ENCODE results near the gene PRM2.

Gene PRM2

GRCh38 chr16:11234884-11235702 is 41.2 kb downstream of the PRM2 start:
- Histone ChIP-seq H3K4me3 (ENCODE audit: insufficient read depth, low read depth, low read length, poor library complexity, severe bottlenecking) (no peak overlapping the region), H3K4me1 (ENCODE audit: control insufficient read depth, insufficient read depth, low read length, poor library complexity, severe bottlenecking) (peaks cover 31% of the 10 kb centered on the region), H3K27ac (ENCODE audit: insufficient read depth, low read length, poor library complexity, severe bottlenecking) (no peak overlapping the region), H3K36me3 (ENCODE audit: control insufficient read depth, insufficient read depth, low read length) (no peaks in the 10 kb centered on the region), H3K27me3 (replicated peaks; ENCODE audit: control insufficient read depth, insufficient read depth, low read length, poor library complexity, severe bottlenecking) (no peaks in the 10 kb centered on the region), H3K9me3 (ENCODE audit: control insufficient read depth, low read length) (no peaks in the 10 kb centered on the region)
- DNase-seq, result no peak

GRCh38 chr16:11233727-11234376 is 42.4 kb downstream of the PRM2 start:
- H3K4me3 ChIP-seq (ENCODE audit: insufficient read depth, low read depth, low read length, poor library complexity, severe bottlenecking), result no peak overlapping the region
- no peaks in the 10 kb centered on the region for H3K9me3 ChIP-seq (ENCODE audit: control insufficient read depth, low read length)
- H3K27me3 ChIP-seq (replicated peaks; ENCODE audit: control insufficient read depth, insufficient read depth, low read length, poor library complexity, severe bottlenecking), result no peaks in the 10 kb centered on the region
- H3K36me3 ChIP-seq (ENCODE audit: control insufficient read depth, insufficient read depth, low read length), result no peaks in the 10 kb centered on the region
- H3K4me1 ChIP-seq (ENCODE audit: control insufficient read depth, insufficient read depth, low read length, poor library complexity, severe bottlenecking), result peaks cover 29% of the 10 kb centered on the region
- DNase-seq, result peak in 2 of 3 donors; percentile 25 to 42
- H3K27ac ChIP-seq (ENCODE audit: insufficient read depth, low read length, poor library complexity, severe bottlenecking), result peak overlapping the region; percentile 88

- DNase-seq, result peak; percentile 72 to 78 (median 73)
- peak overlapping the region; percentile 88 for H3K27ac ChIP-seq (ENCODE audit: insufficient read depth, low read length, poor library complexity, severe bottlenecking)
- H3K27me3 ChIP-seq (replicated peaks; ENCODE audit: control insufficient read depth, insufficient read depth, low read length, poor library complexity, severe bottlenecking), result no peaks in the 10 kb centered on the region
- H3K4me1 ChIP-seq (ENCODE audit: control insufficient read depth, insufficient read depth, low read length, poor library complexity, severe bottlenecking), result peaks cover 29% of the 10 kb centered on the region
- no peaks in the 10 kb centered on the region for H3K9me3 ChIP-seq (ENCODE audit: control insufficient read depth, low read length)
- no peaks in the 10 kb centered on the region for H3K36me3 ChIP-seq (ENCODE audit: control insufficient read depth, insufficient read depth, low read length)
- no peak overlapping the region for H3K4me3 ChIP-seq (ENCODE audit: insufficient read depth, low read depth, low read length, poor library complexity, severe bottlenecking)
These were observed 43.2 kb downstream of the PRM2 start for GRCh38 chr16:11232852-11233726.

GRCh38 chr16:11232302-11232851 is 43.9 kb downstream of the PRM2 start:
- Histone ChIP-seq H3K9me3 (ENCODE audit: control insufficient read depth, low read length) (no peaks in the 10 kb centered on the region), H3K27ac (ENCODE audit: insufficient read depth, low read length, poor library complexity, severe bottlenecking) (peak overlapping the region; percentile 88), H3K27me3 (replicated peaks; ENCODE audit: control insufficient read depth, insufficient read depth, low read length, poor library complexity, severe bottlenecking) (no peaks in the 10 kb centered on the region), H3K36me3 (ENCODE audit: control insufficient read depth, insufficient read depth, low read length) (no peaks in the 10 kb centered on the region), H3K4me1 (ENCODE audit: control insufficient read depth, insufficient read depth, low read length, poor library complexity, severe bottlenecking) (peaks cover 29% of the 10 kb centered on the region), H3K4me3 (ENCODE audit: insufficient read depth, low read depth, low read length, poor library complexity, severe bottlenecking) (no peak overlapping the region)
- DNase-seq, result no peak

GRCh38 chr16:11231367-11231970 is 44.8 kb downstream of the PRM2 start:
- no peak overlapping the region for H3K4me3 ChIP-seq (ENCODE audit: insufficient read depth, low read depth, low read length, poor library complexity, severe bottlenecking)
- H3K4me1 ChIP-seq (ENCODE audit: control insufficient read depth, insufficient read depth, low read length, poor library complexity, severe bottlenecking), result peaks cover 29% of the 10 kb centered on the region
- no peak overlapping the region for H3K27ac ChIP-seq (ENCODE audit: insufficient read depth, low read length, poor library complexity, severe bottlenecking)
- H3K27me3 ChIP-seq (replicated peaks; ENCODE audit: control insufficient read depth, insufficient read depth, low read length, poor library complexity, severe bottlenecking), result no peaks in the 10 kb centered on the region
- no peaks in the 10 kb centered on the region for H3K36me3 ChIP-seq (ENCODE audit: control insufficient read depth, insufficient read depth, low read length)
- H3K9me3 ChIP-seq (ENCODE audit: control insufficient read depth, low read length), result no peaks in the 10 kb centered on the region
- DNase-seq, result no peak

- Histone ChIP-seq H3K36me3 (ENCODE audit: control insufficient read depth, insufficient read depth, low read length) (no peaks in the 10 kb centered on the region), H3K4me1 (ENCODE audit: control insufficient read depth, insufficient read depth, low read length, poor library complexity, severe bottlenecking) (peaks cover 40% of the 10 kb centered on the region), H3K27me3 (replicated peaks; ENCODE audit: control insufficient read depth, insufficient read depth, low read length, poor library complexity, severe bottlenecking) (no peaks in the 10 kb centered on the region), H3K27ac (ENCODE audit: insufficient read depth, low read length, poor library complexity, severe bottlenecking) (no peak overlapping the region), H3K9me3 (ENCODE audit: control insufficient read depth, low read length) (no peaks in the 10 kb centered on the region), H3K4me3 (ENCODE audit: insufficient read depth, low read depth, low read length, poor library complexity, severe bottlenecking) (no peak overlapping the region)
- no peak for DNase-seq
These were observed 46.4 kb downstream of the PRM2 start for GRCh38 chr16:11229906-11230305.

GRCh38 chr16:11229432-11229831 is 46.8 kb downstream of the PRM2 start:
- DNase-seq, result no peak
- H3K4me1 ChIP-seq (ENCODE audit: control insufficient read depth, insufficient read depth, low read length, poor library complexity, severe bottlenecking), result peaks cover 45% of the 10 kb centered on the region
- H3K27ac ChIP-seq (ENCODE audit: insufficient read depth, low read length, poor library complexity, severe bottlenecking), result no peak overlapping the region
- no peaks in the 10 kb centered on the region for H3K9me3 ChIP-seq (ENCODE audit: control insufficient read depth, low read length)
- H3K27me3 ChIP-seq (replicated peaks; ENCODE audit: control insufficient read depth, insufficient read depth, low read length, poor library complexity, severe bottlenecking), result no peaks in the 10 kb centered on the region
- no peak overlapping the region for H3K4me3 ChIP-seq (ENCODE audit: insufficient read depth, low read depth, low read length, poor library complexity, severe bottlenecking)
- no peaks in the 10 kb centered on the region for H3K36me3 ChIP-seq (ENCODE audit: control insufficient read depth, insufficient read depth, low read length)

GRCh38 chr16:11225677-11226549 is 50.4 kb downstream of the PRM2 start:
- peak overlapping the region; percentile 31 for H3K4me3 ChIP-seq (ENCODE audit: insufficient read depth, low read depth, low read length, poor library complexity, severe bottlenecking)

More at GRCh38 chr16:11225677-11226549, 50.4 kb downstream of the PRM2 start:
- Histone ChIP-seq H3K9me3 (ENCODE audit: control insufficient read depth, low read length) (no peaks in the 10 kb centered on the region), H3K36me3 (ENCODE audit: control insufficient read depth, insufficient read depth, low read length) (no peaks in the 10 kb centered on the region), H3K27ac (ENCODE audit: insufficient read depth, low read length, poor library complexity, severe bottlenecking) (peak overlapping the region; percentile 82), H3K27me3 (replicated peaks; ENCODE audit: control insufficient read depth, insufficient read depth, low read length, poor library complexity, severe bottlenecking) (no peaks in the 10 kb centered on the region), H3K4me1 (ENCODE audit: control insufficient read depth, insufficient read depth, low read length, poor library complexity, severe bottlenecking) (peaks cover 30% of the 10 kb centered on the region)
- DNase-seq, result no peak
